B cell (primary cell): ENCODE measurements around the gene NXPE3. TPM values are rescaled to one million over a fixed set of nuclear protein-coding genes. Genes with fewer than 3 reads are reported as not detected.
A peak's percentile ranks its signal among the peaks of the same experiment; 100 is the strongest.

Experiments
- ATAC-seq: fragments of 200-7000 bp; cut with Tn5 transposase; one replicate; pipeline ENCODE4 v1.10.0; 2021; ENCODE audit warnings: low read depth, mild to moderate bottlenecking, moderate number of reproducible peaks, moderate library complexity
- CTCF ChIA-PET: fragments of 350-600 bp; sonication (Branson Sonifier 250); formaldehyde crosslinking; loops from one replicate; lab custom pipeline; 2021; ENCODE audit warnings: antibody characterized with exemption, inconsistent platforms; lab: Charles Lee
- POLR2A ChIA-PET: fragments of 350-600 bp; sonication (Branson Sonifier 250); formaldehyde crosslinking; loops from one replicate; lab custom pipeline; 2021; ENCODE audit warnings: antibody characterized with exemption; lab: Charles Lee
- DNase-seq: peaks from one replicate; pipeline ENCODE4 v3.0.0; 2013
- H2AFZ ChIP-seq: 2 replicates; pipeline ENCODE4 v1.6.1; 2012; ENCODE audit warnings: mild to moderate bottlenecking, low read depth, low read length; ENCODE audit not compliant: insufficient read depth, poor library complexity, severe bottlenecking
- H3K27ac ChIP-seq, 2 donors: 1 replicate in 1 of 2; 2 replicates in 1 of 2; pipeline ENCODE4 v1.5.1; 2012 to 2013; ENCODE audit warnings: low read length in 2 of 2, mild to moderate bottlenecking in 2 of 2, moderate library complexity in 1 of 2
- H3K27me3 ChIP-seq, 4 experiments: fragments of 200-600 bp in 1 of 4; sonication (generic) in 1 of 4; replicated peaks in 1 of 4; 1 replicate in 2 of 4; 2 replicates in 2 of 4; pipeline versions ENCODE4 v1.6.1 to v1.7.0; 2013 to 2016; ENCODE audit warnings: low read length in 3 of 4, mild to moderate bottlenecking in 2 of 4, mixed read lengths in 1 of 4, moderate library complexity in 1 of 4; ENCODE audit not compliant: insufficient read depth in 4 of 4, control insufficient read depth in 3 of 4; ENCODE audit errors: control extremely low read depth in 1 of 4
- H3K36me3 ChIP-seq, 2 experiments: replicated peaks in 1 of 2; 1 replicate in 1 of 2; 2 replicates in 1 of 2; pipeline versions ENCODE4 v1.6.1 to v1.7.1; 2013; ENCODE audit warnings: low read length in 1 of 2; ENCODE audit not compliant: insufficient read depth in 2 of 2, control insufficient read depth in 1 of 2; ENCODE audit errors: control extremely low read depth in 1 of 2, extremely low read depth in 1 of 2
- H3K4me1 ChIP-seq, 2 donors: fragments of 200-600 bp in 1 of 2; sonication (generic) in 1 of 2; 1 replicate in 1 of 2; 2 replicates in 1 of 2; pipeline versions ENCODE4 v1.5.1 to v1.6.1; 2013 to 2017; ENCODE audit warnings: low read length in 2 of 2; ENCODE audit not compliant: control insufficient read depth in 2 of 2, insufficient read depth in 2 of 2
- H3K4me2 ChIP-seq: replicated peaks from 2 replicates; pipeline ENCODE3; 2012; ENCODE audit warnings: mild to moderate bottlenecking, low read depth, low read length; ENCODE audit not compliant: poor library complexity, severe bottlenecking
- H3K4me3 ChIP-seq, 5 experiments: fragments of 200-600 bp in 1 of 5; sonication (generic) in 1 of 5; 1 replicate in 3 of 5; 2 replicates in 2 of 5; pipeline versions ENCODE4 v1.5.1 to v1.7.0; 2011 to 2016; ENCODE audit warnings: low read length in 4 of 5, mild to moderate bottlenecking in 4 of 5, low read depth in 2 of 5, control low read depth in 1 of 5, moderate library complexity in 1 of 5; ENCODE audit not compliant: insufficient read depth in 1 of 5; ENCODE audit errors: control extremely low read depth in 1 of 5, extremely low read depth in 1 of 5
- H3K79me2 ChIP-seq: fragments of 200-600 bp; sonication (generic); one replicate; pipeline ENCODE4 v1.6.0; 2016; ENCODE audit warnings: low read length; ENCODE audit not compliant: control insufficient read depth, insufficient read depth
- H3K9ac ChIP-seq: fragments of 200-600 bp; sonication (generic); 2 replicates; pipeline ENCODE4 v1.6.1; 2017; ENCODE audit warnings: mild to moderate bottlenecking, low read length, moderate library complexity
- H3K9me3 ChIP-seq, 3 donors: one replicate each; pipeline versions ENCODE4 v1.6.1 to v1.7.1; 2013; ENCODE audit warnings: low read length in 2 of 3; ENCODE audit not compliant: control insufficient read depth in 2 of 3, insufficient read depth in 1 of 3; ENCODE audit errors: control extremely low read depth in 1 of 3
- H4K20me1 ChIP-seq: 2 replicates; pipeline ENCODE4 v1.6.0; 2012; ENCODE audit warnings: mild to moderate bottlenecking, low read length; ENCODE audit not compliant: insufficient read depth, control insufficient read depth, poor library complexity, severe bottlenecking
- H3K27ac Mint-ChIP-seq: one replicate; pipeline ENCODE4 v1.8.0; 2021; ENCODE audit warnings: mixed read lengths
- H3K27me3 Mint-ChIP-seq: one replicate; pipeline ENCODE4 v1.8.0; 2021; ENCODE audit warnings: mixed read lengths
- H3K4me1 Mint-ChIP-seq: one replicate; pipeline ENCODE4 v1.8.0; 2021; ENCODE audit warnings: mixed read lengths
- H3K4me3 Mint-ChIP-seq: one replicate; pipeline ENCODE4 v1.8.0; 2021; ENCODE audit warnings: mixed read lengths
- H3K9me3 Mint-ChIP-seq: one replicate; pipeline ENCODE4 v1.8.0; 2022; ENCODE audit warnings: mixed read lengths; ENCODE audit not compliant: insufficient read depth
- EZH2 ChIP-seq: IDR thresholded peaks from 2 replicates; pipeline ENCODE4 v1.6.1; 2012; ENCODE audit warnings: borderline replicate concordance, low read depth, mild to moderate bottlenecking, moderate library complexity, low read length; ENCODE audit not compliant: insufficient read depth, poor library complexity, severe bottlenecking
- WGBS: methylation state at CpG from one replicate; pipeline ENCODE4 v1.1.5; 2013; ENCODE audit warnings: missing lambda C conversion rate; ENCODE audit not compliant: insufficient coverage; 5-methylcytosine and 5-hydroxymethylcytosine counted together
- intact Hi-C: fragments of 100-400 bp; cut with micrococcal nuclease; formaldehyde crosslinking; loops from one replicate; pipeline ENCODE4 v1.10.0; 2022
- polyA plus RNA-seq: library from polyadenylated mRNA; depleted of rRNA; stranded (reverse); fragments of >200 nt; gene quantifications from 2 replicates; pipeline ENCODE4 v1.2.3, GENCODE V29; 2012
- total RNA-seq, 2 donors: library from RNA; stranded (reverse); fragments of 120-200 nt in 1 of 2; gene quantifications; 1 replicate in 1 of 2; 2 replicates in 1 of 2; pipeline versions ENCODE4 v1.2.3 to v1.2.4, GENCODE V29; 2013 to 2022
- TF ChIP-seq, protein P1 (sequence below): fragments of 200-600 bp; IDR thresholded peaks from one replicate; pipeline ENCODE4 v1.8.0; 2022; ENCODE audit warnings: antibody characterized with exemption, mild to moderate bottlenecking

Gene NXPE3
- total and polyA plus RNA-seq, 2 donors (not counting 1 experiment from before 2014, with no cell fraction given): 15.4 to 19.7 TPM

DNA sequence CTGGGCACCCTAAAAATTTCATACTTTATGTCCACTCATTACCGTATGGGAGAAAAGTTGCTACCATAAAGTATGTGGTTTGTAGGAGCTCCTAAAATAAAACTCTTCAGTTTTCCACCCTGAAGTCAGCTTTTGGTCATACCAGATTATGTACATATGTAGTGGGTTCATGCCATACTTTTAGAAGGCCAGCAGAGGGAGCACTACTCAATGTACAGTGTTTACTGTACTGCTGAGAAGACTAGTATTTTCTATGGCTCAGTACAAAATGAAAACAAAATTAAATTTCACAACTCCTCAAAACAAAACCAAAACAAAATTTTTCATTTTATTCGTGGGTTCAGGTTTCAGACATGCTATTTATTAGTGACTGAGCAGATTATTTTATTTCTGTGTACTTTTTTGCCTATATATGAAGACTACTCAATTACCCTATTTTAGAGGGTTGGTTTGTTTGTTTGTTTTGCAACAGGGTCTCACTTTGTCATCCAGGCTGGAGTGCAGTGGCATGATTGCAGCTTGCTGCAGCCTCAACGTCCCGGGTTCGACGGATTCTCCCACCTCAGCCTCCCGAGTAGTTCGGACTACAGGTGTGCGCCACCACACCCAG, 24.3 kb downstream of the NXPE3 start:
- Histone ChIP-seq H4K20me1 (no peaks in the 10 kb centered on the region), H3K9me3 (no peaks in the 10 kb centered on the region), H2AFZ (no peak overlapping the region), H3K79me2 (peaks cover 6% of the 10 kb centered on the region), H3K4me1 (no peaks in the 10 kb centered on the region), H3K27me3 (no peaks in the 10 kb centered on the region), H3K4me2 (no peak overlapping the region), H3K27ac (no peak overlapping the region), H3K9ac (no peak overlapping the region), H3K4me3 (no peak overlapping the region), H3K36me3 (peaks cover 6 to 35% of the 10 kb centered on the region in 2 experiments)
- TF ChIP-seq, protein P1, sequence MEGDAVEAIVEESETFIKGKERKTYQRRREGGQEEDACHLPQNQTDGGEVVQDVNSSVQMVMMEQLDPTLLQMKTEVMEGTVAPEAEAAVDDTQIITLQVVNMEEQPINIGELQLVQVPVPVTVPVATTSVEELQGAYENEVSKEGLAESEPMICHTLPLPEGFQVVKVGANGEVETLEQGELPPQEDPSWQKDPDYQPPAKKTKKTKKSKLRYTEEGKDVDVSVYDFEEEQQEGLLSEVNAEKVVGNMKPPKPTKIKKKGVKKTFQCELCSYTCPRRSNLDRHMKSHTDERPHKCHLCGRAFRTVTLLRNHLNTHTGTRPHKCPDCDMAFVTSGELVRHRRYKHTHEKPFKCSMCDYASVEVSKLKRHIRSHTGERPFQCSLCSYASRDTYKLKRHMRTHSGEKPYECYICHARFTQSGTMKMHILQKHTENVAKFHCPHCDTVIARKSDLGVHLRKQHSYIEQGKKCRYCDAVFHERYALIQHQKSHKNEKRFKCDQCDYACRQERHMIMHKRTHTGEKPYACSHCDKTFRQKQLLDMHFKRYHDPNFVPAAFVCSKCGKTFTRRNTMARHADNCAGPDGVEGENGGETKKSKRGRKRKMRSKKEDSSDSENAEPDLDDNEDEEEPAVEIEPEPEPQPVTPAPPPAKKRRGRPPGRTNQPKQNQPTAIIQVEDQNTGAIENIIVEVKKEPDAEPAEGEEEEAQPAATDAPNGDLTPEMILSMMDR: peak; percentile 90
- no peak for TF ChIP-seq EZH2
- no peaks in the 10 kb centered on the region for H3K27me3 Mint-ChIP-seq
- ChIA-PET CTCF (interaction anchor here (0.6 to 20.1 kb wide), 32 partner anchors 9 to 739 kb away, joined by 3 to 1306 read pairs (median 5); partner anchors contain the start of genes CEP97 and NXPE3), POLR2A (interaction anchor here (0.6 kb wide), 1 partner anchor 118 kb away, joined by 4 read pairs; no protein-coding TSS in a partner anchor)
- ATAC-seq: peak; percentile 99
- WGBS: 95% methylated on average over 7 of the region's 9 CpGs
- peaks cover 4% of the 10 kb centered on the region for H3K4me1 Mint-ChIP-seq
- intact Hi-C loops: loop anchor here (1.0 kb wide), 3 partner anchors 24 to 108 kb away; partner anchors contain the start of gene NXPE3
- H3K9me3 Mint-ChIP-seq: no peaks in the 10 kb centered on the region
- H3K4me3 Mint-ChIP-seq: no peak overlapping the region
- DNase-seq: peak; percentile 75
- H3K27ac Mint-ChIP-seq: no peak overlapping the region

GRCh38 chr3:101803939-101804338, 24.9 kb downstream of the NXPE3 start:
- Histone ChIP-seq H3K79me2 (peaks cover 6% of the 10 kb centered on the region), H3K36me3 (peaks cover 6 to 35% of the 10 kb centered on the region in 2 experiments), H3K27me3 (no peaks in the 10 kb centered on the region), H3K9me3 (no peaks in the 10 kb centered on the region), H3K4me3 (no peak overlapping the region), H3K27ac (no peak overlapping the region), H3K9ac (no peak overlapping the region), H3K4me2 (no peak overlapping the region), H4K20me1 (no peaks in the 10 kb centered on the region), H2AFZ (no peak overlapping the region), H3K4me1 (no peaks in the 10 kb centered on the region)
- Mint-ChIP-seq H3K27ac (no peak overlapping the region), H3K4me1 (peaks cover 5% of the 10 kb centered on the region), H3K9me3 (no peaks in the 10 kb centered on the region), H3K27me3 (no peaks in the 10 kb centered on the region), H3K4me3 (no peak overlapping the region)
- DNase-seq: no peak
- no CpG with 5 or more reads among the region's 3 CpGs for WGBS
- no peak for TF ChIP-seq EZH2
- TF ChIP-seq, protein P1: no peak
- ATAC-seq: no peak
- CTCF ChIA-PET: interaction anchor here (0.8 to 20.1 kb wide), 10 partner anchors 8 to 423 kb away, joined by 3 to 1306 read pairs (median 10); partner anchors contain the start of gene NXPE3
- intact Hi-C loops: loop anchor here (1.0 kb wide), 3 partner anchors 25 to 109 kb away; partner anchors contain the start of gene NXPE3
- POLR2A ChIA-PET: no interaction called here
